Measurements from ENCODE around the gene PTGR3. TPM values are rescaled to one million over a fixed set of nuclear protein-coding genes. Genes with fewer than 3 reads are reported as not detected.

PTGR3 gene
- total RNA-seq, 1 experiment from 2014 or later, result 1.6 TPM

DNA sequence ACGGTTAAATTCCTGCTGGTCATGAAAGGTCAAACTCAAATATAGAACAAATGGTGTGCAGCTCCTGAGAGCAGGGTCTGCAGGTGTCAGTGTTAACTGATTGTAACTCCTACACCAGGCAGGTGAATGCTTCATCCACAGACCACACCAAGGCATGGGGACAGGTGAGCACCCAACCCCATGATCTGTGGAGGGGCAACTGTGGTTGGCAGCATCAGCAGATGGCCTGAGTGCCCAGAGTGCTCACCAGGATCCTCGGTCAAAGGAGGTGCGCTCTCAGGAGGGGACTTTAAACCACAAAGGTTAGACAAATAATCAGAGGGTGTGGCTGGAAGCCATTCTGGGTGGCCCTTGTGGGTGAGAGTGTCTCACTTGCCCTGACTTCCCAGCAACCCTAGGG lies 44.5 kb downstream of the PTGR3 start:
- no peak overlapping the region for H3K9ac ChIP-seq (ENCODE audit: extremely low read depth, insufficient read length, low read length)
- H3K4me1 ChIP-seq (ENCODE audit: insufficient read depth, low read length), result no peaks in the 10 kb centered on the region
- H2BK15ac ChIP-seq (ENCODE audit: low read depth, low read length), result no peak overlapping the region
- no peak overlapping the region for H2BK20ac ChIP-seq (ENCODE audit: low read depth, low read length, poor library complexity, severe bottlenecking)
- H3K18ac ChIP-seq (ENCODE audit: insufficient read length, low read depth, low read length), result no peak overlapping the region
- H2AFZ ChIP-seq (ENCODE audit: low read length), result no peak overlapping the region
- H4K5ac ChIP-seq (ENCODE audit: insufficient read length, low read depth, low read length), result no peak overlapping the region
- H3K27ac ChIP-seq (ENCODE audit: insufficient read length, low read depth, low read length), result no peak overlapping the region
- H3K79me1 ChIP-seq (ENCODE audit: insufficient read depth, low read depth, low read length, poor library complexity, severe bottlenecking), result no peaks in the 10 kb centered on the region
- no peak overlapping the region for H2AK5ac ChIP-seq (ENCODE audit: insufficient read length, low read length)
- H3K14ac ChIP-seq (ENCODE audit: insufficient read depth, low read length), result no peak overlapping the region
- no peaks in the 10 kb centered on the region for H3K79me2 ChIP-seq (ENCODE audit: insufficient read depth, low read length)
- no peaks in the 10 kb centered on the region for H3K36me3 Mint-ChIP-seq (ENCODE audit: insufficient read depth in 1 of 3, low read depth in 3 of 3)
- H3K4ac ChIP-seq (ENCODE audit: low read depth, low read length), result no peak overlapping the region
- no peak overlapping the region for H3K4me3 Mint-ChIP-seq
- no CpG with 5 or more reads among the region's 3 CpGs for WGBS (ENCODE audit: extremely low coverage, insufficient read length, low lambda C conversion rate)
- H3K27me3 ChIP-seq (ENCODE audit: insufficient read depth, low read length), result no peaks in the 10 kb centered on the region
- H3K4me1 Mint-ChIP-seq, result peaks cover 9 to 12% of the 10 kb centered on the region in 2 experiments
- no peak overlapping the region for H2BK5ac ChIP-seq (ENCODE audit: insufficient read length, low read length)
- H3K27ac Mint-ChIP-seq, result no peak overlapping the region
- H2BK12ac ChIP-seq (ENCODE audit: insufficient read length, low read depth, low read length), result no peak overlapping the region
- H3K27me3 Mint-ChIP-seq (ENCODE audit: low read depth), result no peaks in the 10 kb centered on the region
- no peaks in the 10 kb centered on the region for H3K9me3 Mint-ChIP-seq
- no peak overlapping the region for H4K8ac ChIP-seq (replicated peaks; ENCODE audit: insufficient read length, low read depth, low read length)
- no peak overlapping the region for H2BK120ac ChIP-seq (ENCODE audit: low read depth, low read length, poor library complexity, severe bottlenecking)
- no peak overlapping the region for H4K91ac ChIP-seq (ENCODE audit: insufficient read length, low read depth, low read length)
- no peaks in the 10 kb centered on the region for H3K23me2 ChIP-seq (ENCODE audit: insufficient read length, low read depth, low read length, poor library complexity, severe bottlenecking)
- H3T11ph ChIP-seq (ENCODE audit: low read length), result no peak overlapping the region
- TF ChIP-seq, protein P1, sequence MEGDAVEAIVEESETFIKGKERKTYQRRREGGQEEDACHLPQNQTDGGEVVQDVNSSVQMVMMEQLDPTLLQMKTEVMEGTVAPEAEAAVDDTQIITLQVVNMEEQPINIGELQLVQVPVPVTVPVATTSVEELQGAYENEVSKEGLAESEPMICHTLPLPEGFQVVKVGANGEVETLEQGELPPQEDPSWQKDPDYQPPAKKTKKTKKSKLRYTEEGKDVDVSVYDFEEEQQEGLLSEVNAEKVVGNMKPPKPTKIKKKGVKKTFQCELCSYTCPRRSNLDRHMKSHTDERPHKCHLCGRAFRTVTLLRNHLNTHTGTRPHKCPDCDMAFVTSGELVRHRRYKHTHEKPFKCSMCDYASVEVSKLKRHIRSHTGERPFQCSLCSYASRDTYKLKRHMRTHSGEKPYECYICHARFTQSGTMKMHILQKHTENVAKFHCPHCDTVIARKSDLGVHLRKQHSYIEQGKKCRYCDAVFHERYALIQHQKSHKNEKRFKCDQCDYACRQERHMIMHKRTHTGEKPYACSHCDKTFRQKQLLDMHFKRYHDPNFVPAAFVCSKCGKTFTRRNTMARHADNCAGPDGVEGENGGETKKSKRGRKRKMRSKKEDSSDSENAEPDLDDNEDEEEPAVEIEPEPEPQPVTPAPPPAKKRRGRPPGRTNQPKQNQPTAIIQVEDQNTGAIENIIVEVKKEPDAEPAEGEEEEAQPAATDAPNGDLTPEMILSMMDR (conservative IDR thresholded peaks at IDR 0.05), result no peak
- no peak overlapping the region for H3K4me2 ChIP-seq (ENCODE audit: insufficient read depth, insufficient read length, low read length)
- H3K23ac ChIP-seq (ENCODE audit: insufficient read length, low read depth, low read length), result no peak overlapping the region
- DNase-seq, result no peak
- no peaks in the 10 kb centered on the region for H4K20me1 ChIP-seq (ENCODE audit: control insufficient read depth, insufficient read depth, insufficient read length)
- H3K56ac ChIP-seq (ENCODE audit: insufficient read length, low read depth, low read length), result no peak overlapping the region
- H3K9me3 ChIP-seq (ENCODE audit: control insufficient read depth, low read depth, low read length), result no peaks in the 10 kb centered on the region
